PC-3 (cell line): ENCODE measurements around the gene FAM171A1.

ENCODE experiments used
- EZH2 ChIP-seq: fragments of 300-600 bp; sonication (generic); IDR thresholded peaks from one replicate; pipeline ENCODE4 v1.6.1; 2017; ENCODE audit warnings: antibody characterized with exemption, mild to moderate bottlenecking, low read length; ENCODE audit not compliant: unreplicated experiment
- TF ChIP-seq, protein P1 (sequence below): fragments of 300-600 bp; sonication (generic); conservative IDR thresholded peaks from 2 replicates; pipeline ENCODE4 v1.5.1; 2017; ENCODE audit warnings: antibody characterized with exemption, low read depth, mild to moderate bottlenecking, low read length

GRCh38 chr10:15189133-15189885, 181.8 kb downstream of the FAM171A1 start:
- TF ChIP-seq, protein P1, sequence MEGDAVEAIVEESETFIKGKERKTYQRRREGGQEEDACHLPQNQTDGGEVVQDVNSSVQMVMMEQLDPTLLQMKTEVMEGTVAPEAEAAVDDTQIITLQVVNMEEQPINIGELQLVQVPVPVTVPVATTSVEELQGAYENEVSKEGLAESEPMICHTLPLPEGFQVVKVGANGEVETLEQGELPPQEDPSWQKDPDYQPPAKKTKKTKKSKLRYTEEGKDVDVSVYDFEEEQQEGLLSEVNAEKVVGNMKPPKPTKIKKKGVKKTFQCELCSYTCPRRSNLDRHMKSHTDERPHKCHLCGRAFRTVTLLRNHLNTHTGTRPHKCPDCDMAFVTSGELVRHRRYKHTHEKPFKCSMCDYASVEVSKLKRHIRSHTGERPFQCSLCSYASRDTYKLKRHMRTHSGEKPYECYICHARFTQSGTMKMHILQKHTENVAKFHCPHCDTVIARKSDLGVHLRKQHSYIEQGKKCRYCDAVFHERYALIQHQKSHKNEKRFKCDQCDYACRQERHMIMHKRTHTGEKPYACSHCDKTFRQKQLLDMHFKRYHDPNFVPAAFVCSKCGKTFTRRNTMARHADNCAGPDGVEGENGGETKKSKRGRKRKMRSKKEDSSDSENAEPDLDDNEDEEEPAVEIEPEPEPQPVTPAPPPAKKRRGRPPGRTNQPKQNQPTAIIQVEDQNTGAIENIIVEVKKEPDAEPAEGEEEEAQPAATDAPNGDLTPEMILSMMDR: no peak
- TF ChIP-seq EZH2: no peak
